GM21825 (cell line): ENCODE measurements around the gene DLD.
"Not testable (repeated sequence)": the region's sequence is repeated elsewhere in the genome, so short reads cannot be mapped to it uniquely, and the experiment has no call there.

ENCODE experiments used
- ATAC-seq: cut with Tn5 transposase; IDR thresholded peaks from one replicate; pipeline ENCODE4 v1.9.1; 2021; ENCODE audit warnings: mild to moderate bottlenecking, moderate library complexity; ENCODE audit not compliant: unreplicated experiment

DLD gene

GRCh38 chr7:107914831-107915230 is 23.8 kb downstream of the DLD start:
- no peak for ATAC-seq

GRCh38 chr7:107915541-107915940 is 24.6 kb downstream of the DLD start:
- no peak for ATAC-seq

GRCh38 chr7:107917763-107918651 is 27.0 kb downstream of the DLD start:
- peak; percentile 83 for ATAC-seq

- ATAC-seq = no peak
Measured at GRCh38 chr7:107918948-107919347, 28.0 kb downstream of the DLD start.

GRCh38 chr7:107920048-107920772 is 29.2 kb downstream of the DLD start:
- no peak for ATAC-seq

GRCh38 chr7:107921826-107922225 is 30.8 kb downstream of the DLD start:
- not testable (repeated sequence) for ATAC-seq

- no peak for ATAC-seq
Measured at GRCh38 chr7:107922886-107923285, 31.9 kb downstream of the DLD start.

GRCh38 chr7:107924841-107925504 is 34.0 kb downstream of the DLD start:
- ATAC-seq = peak; percentile 95

GRCh38 chr7:107926481-107926880 is 35.5 kb downstream of the DLD start:
- ATAC-seq = no peak

GRCh38 chr7:107931740-107932515 is 40.9 kb downstream of the DLD start:
- ATAC-seq = no peak

- ATAC-seq = no peak
Measured at GRCh38 chr7:107932805-107933204, 41.8 kb downstream of the DLD start.

- ATAC-seq = no peak
Measured at GRCh38 chr7:107933386-107934013, 42.5 kb downstream of the DLD start.

- ATAC-seq = no peak
Measured at GRCh38 chr7:107934991-107935770, 44.2 kb downstream of the DLD start.

- ATAC-seq = no peak
Measured at GRCh38 chr7:107936312-107936711, 45.3 kb downstream of the DLD start.

GRCh38 chr7:107937531-107937930 is 46.5 kb downstream of the DLD start:
- no peak for ATAC-seq

- ATAC-seq = no peak
Measured at GRCh38 chr7:107938456-107939250, 47.7 kb downstream of the DLD start.

- ATAC-seq = no peak
Measured at GRCh38 chr7:107939573-107940489, 48.8 kb downstream of the DLD start.

- ATAC-seq = no peak
Measured at GRCh38 chr7:107940951-107941350, 50.0 kb downstream of the DLD start.
